ENCODE measurements around the gene OR52E8.

Gene OR52E8

GRCh38 chr11:5807580-5807979, 49.9 kb downstream of the OR52E8 start:
- DNase-seq = no peak

Data from NCI-H1436 (cell line).